K562 (cell line): ENCODE results near the gene HMGB1.

Source experiments
- BHLHE40 ChIP-seq: IDR thresholded peaks from 2 replicates; pipeline ENCODE4 v1.6.1; 2011; ENCODE audit warnings: low read length, improper control_type of control experiment
- PBX2 ChIP-seq, 2 experiments: IDR thresholded peaks in 1 of 2; conservative IDR thresholded peaks in 1 of 2; 2 replicates each; pipeline ENCODE4 v1.6.1; 2016; ENCODE audit warnings: low read depth in 2 of 2, mild to moderate bottlenecking in 1 of 2, missing compliant biosample characterization in 1 of 2, missing genetic modification characterization in 1 of 2, moderate library complexity in 1 of 2
- ZBTB11 ChIP-seq, 3 experiments: fragments of 200-800 bp in 1 of 3; fragments of 250-450 bp in 1 of 3; fragments of 450-650 bp in 1 of 3; sonication (Bioruptor Pico) in 1 of 3; sonication (Bioruptor generic) in 1 of 3; formaldehyde crosslinking in 1 of 3; IDR thresholded peaks; 2 replicates each; pipeline versions ENCODE4 v1.6.1 to v1.8.0; 2016 to 2022; ENCODE audit warnings: mild to moderate bottlenecking in 2 of 3, missing genetic modification characterization in 2 of 3, missing compliant biosample characterization in 1 of 3, moderate library complexity in 1 of 3

- TF ChIP-seq PBX2 (CRISPR knock-in tag; IDR thresholded peaks at IDR 0.05; ENCODE audit: low read depth), result no peak
- no peak for TF ChIP-seq PBX2 (tag; conservative IDR thresholded peaks at IDR 0.05; ENCODE audit: low read depth)
- TF ChIP-seq BHLHE40, result no peak
- TF ChIP-seq ZBTB11 (CRISPR knock-in tag; IDR thresholded peaks at IDR 0.05), result no peak
Measured at GRCh38 chr13:30421093-30422053, 44.4 kb downstream of the HMGB1 start.
